Adipocyte (in vitro differentiated cells): ENCODE results near the gene WNT9A.

Experiments used
- DNase-seq: peaks from one replicate; pipeline ENCODE4 v3.0.0-alpha.2; 2015; ENCODE audit warnings: low read depth
- H3K27me3 ChIP-seq: replicated peaks from 2 replicates; pipeline ENCODE4 v1.7.0; 2013; ENCODE audit warnings: mild to moderate bottlenecking, low read length, moderate library complexity; ENCODE audit not compliant: control insufficient read depth, insufficient read depth
- H3K36me3 ChIP-seq: 2 replicates; pipeline ENCODE4 v1.7.0; 2013; ENCODE audit warnings: low read length, mild to moderate bottlenecking, moderate library complexity; ENCODE audit not compliant: control insufficient read depth, insufficient read depth, severe bottlenecking
- H3K4me1 ChIP-seq: 2 replicates; pipeline ENCODE4 v1.7.0; 2013; ENCODE audit warnings: mild to moderate bottlenecking, low read length, moderate library complexity; ENCODE audit not compliant: control insufficient read depth, insufficient read depth
- H3K4me3 ChIP-seq: 2 replicates; pipeline ENCODE4 v1.7.0; 2013; ENCODE audit warnings: mild to moderate bottlenecking, low read length, moderate library complexity
- H3K9ac ChIP-seq: 2 replicates; pipeline ENCODE4 v1.7.0; 2013; ENCODE audit warnings: mild to moderate bottlenecking, low read length, moderate library complexity
- H3K9me3 ChIP-seq: 2 replicates; pipeline ENCODE4 v1.7.0; 2013; ENCODE audit warnings: mild to moderate bottlenecking, low read length, moderate library complexity; ENCODE audit not compliant: control insufficient read depth

The WNT9A gene

DNA sequence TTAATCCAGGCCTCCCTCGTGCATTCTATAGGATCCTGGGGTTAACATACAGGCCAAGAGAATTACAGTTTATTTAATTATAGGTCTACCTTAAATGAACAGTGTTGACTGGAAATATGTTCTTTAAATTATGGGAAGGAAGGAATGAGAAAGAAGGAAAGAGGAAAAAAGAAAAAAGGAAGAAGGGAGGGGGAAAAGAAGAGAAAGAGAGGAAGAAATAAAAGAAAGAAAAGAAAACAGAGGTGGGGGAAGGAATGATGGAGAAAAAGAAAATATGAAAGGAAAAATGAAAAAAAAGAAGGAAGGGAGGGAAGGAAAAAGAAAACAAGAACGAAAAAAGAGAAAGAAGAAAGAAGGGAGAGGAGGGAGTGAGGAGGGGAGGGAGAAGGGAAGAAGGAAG, 38.5 kb downstream of the WNT9A start:
- DNase-seq, result no peak
- Histone ChIP-seq H3K27me3 (no peaks in the 10 kb centered on the region), H3K9ac (no peak overlapping the region), H3K4me3 (no peak overlapping the region), H3K36me3 (no peaks in the 10 kb centered on the region), H3K4me1 (peaks cover 16% of the 10 kb centered on the region), H3K9me3 (no peaks in the 10 kb centered on the region)

- DNase-seq, result no peak
- no peak overlapping the region for H3K4me3 ChIP-seq
- no peaks in the 10 kb centered on the region for H3K36me3 ChIP-seq
- H3K9me3 ChIP-seq, result no peaks in the 10 kb centered on the region
- peaks cover 16% of the 10 kb centered on the region for H3K4me1 ChIP-seq
- H3K9ac ChIP-seq, result no peak overlapping the region
- H3K27me3 ChIP-seq, result no peaks in the 10 kb centered on the region
Observed at GRCh38 chr1:227908359-227908758, 39.4 kb downstream of the WNT9A start.

DNA sequence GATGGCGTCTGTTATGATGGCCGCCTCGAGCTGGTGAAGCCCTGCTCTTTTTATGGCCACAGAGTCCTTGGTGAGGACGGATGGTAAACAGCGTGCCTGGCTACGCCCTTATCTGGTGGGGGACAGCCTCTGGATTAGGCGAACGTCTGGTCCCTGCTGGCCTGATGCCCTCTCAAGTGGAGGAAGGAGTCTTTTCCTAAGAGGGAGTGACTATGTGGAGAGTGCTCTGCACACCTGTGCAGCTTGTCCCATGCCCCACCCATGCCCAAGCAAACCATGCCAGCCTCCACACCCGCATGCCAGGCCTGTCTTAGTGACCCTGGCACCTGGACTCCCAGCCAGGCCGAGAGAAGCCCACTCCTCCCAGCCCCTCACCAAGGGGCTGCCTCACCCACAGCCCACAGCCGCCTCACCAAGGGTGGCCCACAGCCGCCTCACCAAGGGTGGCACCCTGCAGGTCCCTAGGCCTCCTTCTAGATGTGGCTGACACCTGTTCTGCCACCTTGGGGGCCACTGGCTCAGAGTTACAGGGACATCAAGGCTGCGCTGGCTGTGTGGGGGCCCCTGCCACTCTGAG, 40.2 kb downstream of the WNT9A start:
- Histone ChIP-seq H3K9ac (no peak overlapping the region), H3K4me3 (no peak overlapping the region), H3K9me3 (no peaks in the 10 kb centered on the region), H3K4me1 (peaks cover 16% of the 10 kb centered on the region), H3K36me3 (no peaks in the 10 kb centered on the region), H3K27me3 (no peaks in the 10 kb centered on the region)
- DNase-seq, result no peak

GRCh38 chr1:227906550-227907071, 41.1 kb downstream of the WNT9A start:
- Histone ChIP-seq H3K27me3 (no peaks in the 10 kb centered on the region), H3K4me3 (no peak overlapping the region), H3K4me1 (peaks cover 16% of the 10 kb centered on the region), H3K9me3 (no peaks in the 10 kb centered on the region), H3K9ac (no peak overlapping the region), H3K36me3 (no peaks in the 10 kb centered on the region)
- no peak for DNase-seq

- no peaks in the 10 kb centered on the region for H3K9me3 ChIP-seq
- H3K4me3 ChIP-seq, result no peak overlapping the region
- H3K4me1 ChIP-seq, result peaks cover 10% of the 10 kb centered on the region
- no peak for DNase-seq
- no peaks in the 10 kb centered on the region for H3K27me3 ChIP-seq
- no peak overlapping the region for H3K9ac ChIP-seq
- no peaks in the 10 kb centered on the region for H3K36me3 ChIP-seq
Observed at GRCh38 chr1:227905573-227906487, 41.9 kb downstream of the WNT9A start.

DNA sequence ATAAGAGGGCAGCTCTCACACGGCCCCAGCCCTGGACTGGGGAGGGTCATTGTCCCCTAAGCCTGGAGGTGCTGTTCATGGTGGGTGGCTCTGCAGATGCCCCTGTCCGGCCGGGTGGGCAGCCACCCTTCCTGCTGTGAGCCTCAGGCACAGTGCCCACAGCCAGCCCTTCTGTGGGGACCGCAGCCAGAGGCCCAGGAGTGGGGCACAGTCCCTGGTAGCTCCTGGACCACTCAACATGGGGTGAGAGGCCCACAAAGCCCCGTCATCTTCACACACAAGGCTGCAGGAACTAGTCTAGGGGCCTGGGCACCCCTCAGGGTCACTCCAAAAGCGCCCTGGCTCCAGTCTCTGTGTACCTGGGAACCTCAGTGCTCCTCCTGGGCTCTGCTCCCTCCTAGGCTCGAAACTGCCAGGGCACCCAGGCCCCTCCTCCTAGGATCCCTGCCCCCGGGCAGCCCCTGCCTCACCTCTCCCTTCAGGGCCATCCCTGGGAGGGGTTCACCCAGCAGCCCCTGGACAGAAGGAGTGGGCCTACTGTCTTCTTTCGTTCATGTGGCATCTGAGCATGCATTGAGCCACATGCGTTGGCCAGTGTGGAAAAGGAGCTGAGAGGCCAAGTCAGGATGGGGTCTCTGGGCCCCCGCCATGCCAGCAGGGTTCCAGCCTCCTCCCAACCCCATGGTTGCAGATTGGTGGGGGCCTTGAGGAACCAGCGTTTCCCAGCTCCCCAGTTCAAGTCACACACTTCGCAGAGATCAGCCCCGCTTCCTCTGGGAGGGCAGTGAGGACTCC, 43.0 kb downstream of the WNT9A start:
- Histone ChIP-seq H3K9me3 (no peaks in the 10 kb centered on the region), H3K36me3 (no peaks in the 10 kb centered on the region), H3K4me3 (no peak overlapping the region), H3K9ac (no peak overlapping the region), H3K4me1 (no peaks in the 10 kb centered on the region), H3K27me3 (no peaks in the 10 kb centered on the region)
- DNase-seq, result no peak

DNA sequence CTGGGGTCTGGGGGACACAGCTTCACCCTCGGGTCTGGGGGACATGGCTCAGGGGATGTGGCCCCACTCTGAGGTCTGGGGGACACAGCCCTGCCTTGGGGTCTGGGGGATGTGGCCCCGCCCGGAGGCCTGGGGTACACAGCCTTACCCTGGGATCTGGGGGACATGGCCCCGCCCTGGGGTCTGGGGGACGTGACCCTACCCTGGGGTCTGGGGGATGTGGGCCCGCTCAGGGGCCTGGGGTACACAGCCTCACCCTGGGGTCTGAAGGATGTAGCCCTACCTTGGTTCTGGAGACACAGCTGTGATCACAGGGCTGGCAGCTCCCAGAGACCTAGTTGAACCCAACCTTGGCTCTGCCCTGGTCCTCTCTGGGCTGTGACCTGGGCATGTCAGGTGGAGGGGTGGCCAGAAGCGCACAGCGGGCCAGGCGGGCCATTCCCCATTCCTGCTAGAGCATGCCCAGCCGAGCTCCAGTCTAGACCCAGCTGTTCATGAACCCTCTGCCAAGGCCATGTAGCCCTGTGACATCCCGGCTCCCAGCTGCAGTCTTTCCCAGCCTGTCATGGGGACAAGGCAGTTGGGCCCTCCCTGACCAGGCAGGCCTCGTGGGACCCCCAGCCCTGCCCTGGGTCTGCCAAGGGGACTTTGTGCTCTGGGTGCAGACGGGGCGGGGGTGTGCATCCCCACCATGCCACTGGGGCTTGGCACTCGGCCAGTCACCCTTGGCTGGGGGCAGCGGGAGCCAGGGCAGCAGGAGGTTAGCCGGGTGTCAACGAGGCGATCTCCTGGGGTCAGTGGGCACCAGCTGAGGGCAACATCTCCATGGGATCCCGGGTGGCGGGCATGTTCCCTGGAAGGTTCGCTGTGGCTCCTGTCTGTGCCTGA, 43.9 kb downstream of the WNT9A start:
- Histone ChIP-seq H3K4me3 (no peak overlapping the region), H3K9ac (no peak overlapping the region), H3K4me1 (no peaks in the 10 kb centered on the region), H3K9me3 (no peaks in the 10 kb centered on the region), H3K27me3 (no peaks in the 10 kb centered on the region), H3K36me3 (no peaks in the 10 kb centered on the region)
- DNase-seq, result no peak

- H3K27me3 ChIP-seq, result no peaks in the 10 kb centered on the region
- no peaks in the 10 kb centered on the region for H3K4me1 ChIP-seq
- no peaks in the 10 kb centered on the region for H3K9me3 ChIP-seq
- H3K36me3 ChIP-seq, result no peaks in the 10 kb centered on the region
- no peak for DNase-seq
- H3K9ac ChIP-seq, result no peak overlapping the region
- no peak overlapping the region for H3K4me3 ChIP-seq
Observed at GRCh38 chr1:227903061-227903521, 44.6 kb downstream of the WNT9A start.

DNA sequence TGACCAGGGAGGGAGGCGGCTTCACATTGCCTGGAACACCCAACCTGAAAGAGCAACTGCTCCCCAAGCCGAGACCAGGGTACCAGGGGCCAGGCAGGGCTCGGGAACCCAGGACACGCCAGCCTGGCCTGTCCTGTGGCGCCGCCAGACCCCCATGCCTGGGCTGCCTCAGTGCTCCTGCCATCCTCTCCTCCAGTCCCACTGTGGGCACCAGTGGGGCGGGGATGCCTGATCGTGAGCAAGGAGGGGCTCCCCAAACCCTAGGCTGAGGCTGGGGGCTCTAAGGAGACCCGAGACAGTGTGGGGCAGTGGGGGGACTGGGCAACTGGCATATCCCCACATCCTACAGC, 45.1 kb downstream of the WNT9A start:
- Histone ChIP-seq H3K4me1 (no peaks in the 10 kb centered on the region), H3K36me3 (no peaks in the 10 kb centered on the region), H3K27me3 (no peaks in the 10 kb centered on the region), H3K9ac (no peak overlapping the region), H3K9me3 (no peaks in the 10 kb centered on the region), H3K4me3 (no peak overlapping the region)
- DNase-seq, result no peak

GRCh38 chr1:227901906-227902640, 45.7 kb downstream of the WNT9A start:
- H3K4me1 ChIP-seq, result no peaks in the 10 kb centered on the region
- H3K4me3 ChIP-seq, result no peak overlapping the region
- no peak for DNase-seq
- H3K36me3 ChIP-seq, result no peaks in the 10 kb centered on the region
- H3K9ac ChIP-seq, result no peak overlapping the region
- no peaks in the 10 kb centered on the region for H3K9me3 ChIP-seq
- H3K27me3 ChIP-seq, result no peaks in the 10 kb centered on the region
